Mucosa of stomach (tissue), 1 donor: ENCODE data around the gene RALGAPA1.

Source experiments
- H3K27me3 ChIP-seq: one replicate; pipeline ENCODE4 v1.7.0; 2013; ENCODE audit warnings: mild to moderate bottlenecking, low read length; ENCODE audit not compliant: control insufficient read depth, insufficient read depth
- H3K36me3 ChIP-seq: one replicate; pipeline ENCODE4 v1.7.0; 2013; ENCODE audit warnings: low read length; ENCODE audit not compliant: control insufficient read depth, insufficient read depth
- H3K4me1 ChIP-seq: one replicate; pipeline ENCODE4 v1.7.0; 2013; ENCODE audit warnings: mild to moderate bottlenecking, low read length; ENCODE audit not compliant: control insufficient read depth, insufficient read depth
- H3K4me3 ChIP-seq: one replicate; pipeline ENCODE4 v1.7.0; 2013; ENCODE audit warnings: low read length
- H3K9ac ChIP-seq: one replicate; pipeline ENCODE4 v1.7.0; 2013; ENCODE audit warnings: mild to moderate bottlenecking, low read length, moderate library complexity
- H3K9me3 ChIP-seq: one replicate; pipeline ENCODE4 v1.7.0; 2013; ENCODE audit warnings: mild to moderate bottlenecking, low read length, moderate library complexity; ENCODE audit not compliant: control insufficient read depth
- donor health status: Pancreatic carcinoma.

The RALGAPA1 gene

DNA sequence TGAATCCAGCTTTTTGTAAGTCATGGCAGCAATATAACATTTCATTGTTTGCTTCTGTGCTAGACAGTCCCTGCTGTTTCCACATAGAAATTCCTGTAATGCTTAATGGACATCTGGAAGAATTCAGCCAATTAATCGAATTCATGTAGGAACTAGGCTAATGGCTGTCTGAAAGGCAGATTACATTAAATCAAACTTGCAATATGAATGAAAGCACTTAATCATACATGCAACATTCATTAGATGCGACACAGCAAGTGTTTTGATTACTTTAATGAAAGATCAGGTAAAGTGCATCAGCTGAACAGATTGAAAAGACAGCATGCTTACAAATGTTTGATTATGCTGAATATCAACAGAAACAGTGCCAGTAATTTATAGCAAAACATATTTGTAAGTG, 299.2 kb downstream of the RALGAPA1 start:
- Histone ChIP-seq H3K9me3 (no peaks in the 10 kb centered on the region), H3K4me1 (no peaks in the 10 kb centered on the region), H3K9ac (no peak overlapping the region), H3K36me3 (no peaks in the 10 kb centered on the region), H3K27me3 (no peaks in the 10 kb centered on the region), H3K4me3 (no peak overlapping the region)

DNA sequence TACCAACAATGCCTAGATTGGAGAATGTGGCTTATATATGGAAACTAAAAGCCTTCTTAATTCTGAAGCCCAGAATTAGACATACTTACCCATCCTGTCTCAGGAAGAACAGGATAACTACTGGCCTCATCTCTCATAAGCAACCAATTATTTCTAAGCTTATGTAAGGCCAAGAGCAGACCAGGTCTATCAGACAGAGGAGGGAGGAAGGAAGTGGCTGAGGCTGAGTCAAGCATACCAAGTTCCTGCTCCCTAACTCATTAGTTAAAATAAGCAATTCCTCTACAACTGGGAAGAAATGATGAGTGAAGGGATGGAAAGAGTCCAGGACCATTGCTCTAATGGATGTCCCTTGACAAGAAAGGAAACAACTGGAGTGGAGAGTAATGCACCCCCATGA, 302.2 kb downstream of the RALGAPA1 start:
- Histone ChIP-seq H3K9ac (no peak overlapping the region), H3K4me1 (no peaks in the 10 kb centered on the region), H3K27me3 (no peaks in the 10 kb centered on the region), H3K4me3 (no peak overlapping the region), H3K36me3 (no peaks in the 10 kb centered on the region), H3K9me3 (no peaks in the 10 kb centered on the region)

DNA sequence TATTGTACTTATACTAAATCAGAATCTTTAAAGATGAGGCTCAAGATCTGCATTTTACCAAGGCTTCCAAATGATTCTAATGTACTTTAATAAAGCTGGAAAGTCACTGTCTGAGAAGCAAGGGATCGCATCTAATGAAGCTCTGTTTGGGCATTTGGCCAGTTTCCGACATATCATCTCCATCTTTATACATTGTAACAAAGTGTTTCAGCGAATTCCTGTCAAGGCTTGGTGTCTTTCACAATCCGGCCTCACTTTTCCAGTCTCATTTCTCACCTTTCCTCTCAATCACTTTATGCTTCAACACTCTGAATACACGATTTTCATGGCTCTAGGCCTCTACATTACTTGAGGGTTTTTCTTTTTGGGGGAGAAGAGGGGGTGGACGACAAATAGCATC, 302.6 kb downstream of the RALGAPA1 start:
- H3K4me1 ChIP-seq = no peaks in the 10 kb centered on the region
- no peaks in the 10 kb centered on the region for H3K36me3 ChIP-seq
- no peaks in the 10 kb centered on the region for H3K9me3 ChIP-seq
- no peak overlapping the region for H3K9ac ChIP-seq
- no peak overlapping the region for H3K4me3 ChIP-seq
- no peaks in the 10 kb centered on the region for H3K27me3 ChIP-seq

DNA sequence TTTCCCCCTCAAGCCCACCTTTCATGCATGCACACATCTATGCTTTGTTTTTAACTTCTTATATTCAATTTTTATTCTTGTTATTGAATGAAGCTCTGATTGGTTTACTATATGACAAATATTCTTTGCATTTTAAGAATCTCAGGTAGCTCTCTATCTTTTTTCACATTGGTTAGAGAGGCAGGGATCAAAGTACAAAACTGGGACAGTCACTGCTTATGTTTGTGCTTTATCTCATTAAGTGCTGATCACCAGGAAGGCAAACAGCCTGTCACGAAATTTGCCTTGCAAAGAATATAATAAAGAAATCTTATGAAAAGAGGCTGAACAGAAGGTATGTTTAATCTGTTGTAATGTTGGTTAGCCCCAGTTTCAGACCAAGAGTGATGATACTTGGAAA, 304.8 kb downstream of the RALGAPA1 start:
- no peak overlapping the region for H3K4me3 ChIP-seq
- no peaks in the 10 kb centered on the region for H3K36me3 ChIP-seq
- no peaks in the 10 kb centered on the region for H3K9me3 ChIP-seq
- H3K27me3 ChIP-seq = no peaks in the 10 kb centered on the region
- H3K9ac ChIP-seq = no peak overlapping the region
- H3K4me1 ChIP-seq = no peaks in the 10 kb centered on the region

DNA sequence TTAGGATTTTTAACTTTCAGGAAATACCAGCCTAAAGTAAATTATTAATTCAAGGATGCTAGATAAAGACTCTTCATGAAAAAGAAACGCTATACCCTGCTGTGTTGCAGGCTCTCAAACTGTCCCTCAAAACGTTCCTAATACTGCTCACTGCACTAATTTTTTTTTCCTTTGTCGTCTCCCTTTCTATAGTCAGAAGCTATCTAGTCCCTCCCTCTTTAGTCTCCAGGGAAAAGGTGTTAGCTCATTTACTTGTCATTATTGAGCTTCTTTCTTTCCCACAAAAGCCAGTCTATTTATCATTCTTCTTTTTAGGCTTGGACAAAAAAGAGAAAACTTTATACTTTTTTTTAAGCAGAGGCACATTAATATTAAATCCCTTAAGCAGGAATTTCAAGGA, 305.4 kb downstream of the RALGAPA1 start:
- H3K4me3 ChIP-seq = no peak overlapping the region
- H3K4me1 ChIP-seq = no peaks in the 10 kb centered on the region
- no peaks in the 10 kb centered on the region for H3K36me3 ChIP-seq
- no peaks in the 10 kb centered on the region for H3K27me3 ChIP-seq
- H3K9me3 ChIP-seq = no peaks in the 10 kb centered on the region
- H3K9ac ChIP-seq = no peak overlapping the region

DNA sequence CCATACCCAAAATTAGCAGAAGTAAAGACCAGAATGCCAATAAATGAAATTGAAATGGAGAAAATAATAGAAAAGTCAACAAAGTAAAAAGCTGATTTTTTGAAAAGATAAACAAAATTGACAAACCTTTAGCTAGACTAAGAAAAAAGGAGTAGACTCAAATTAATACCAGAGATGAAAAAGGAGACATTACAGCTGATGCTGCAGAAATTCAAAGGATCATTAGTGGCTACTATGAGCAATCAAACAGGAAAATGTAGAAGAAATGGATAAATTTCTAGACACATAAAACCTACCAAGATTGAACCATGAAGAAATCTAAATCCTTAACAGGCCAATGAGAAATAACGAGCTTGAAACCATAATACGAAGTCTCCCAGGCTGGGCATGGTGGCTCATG, 309.9 kb downstream of the RALGAPA1 start:
- Histone ChIP-seq H3K9ac (no peak overlapping the region), H3K36me3 (no peaks in the 10 kb centered on the region), H3K4me3 (no peak overlapping the region), H3K9me3 (no peaks in the 10 kb centered on the region), H3K27me3 (no peaks in the 10 kb centered on the region), H3K4me1 (no peaks in the 10 kb centered on the region)

DNA sequence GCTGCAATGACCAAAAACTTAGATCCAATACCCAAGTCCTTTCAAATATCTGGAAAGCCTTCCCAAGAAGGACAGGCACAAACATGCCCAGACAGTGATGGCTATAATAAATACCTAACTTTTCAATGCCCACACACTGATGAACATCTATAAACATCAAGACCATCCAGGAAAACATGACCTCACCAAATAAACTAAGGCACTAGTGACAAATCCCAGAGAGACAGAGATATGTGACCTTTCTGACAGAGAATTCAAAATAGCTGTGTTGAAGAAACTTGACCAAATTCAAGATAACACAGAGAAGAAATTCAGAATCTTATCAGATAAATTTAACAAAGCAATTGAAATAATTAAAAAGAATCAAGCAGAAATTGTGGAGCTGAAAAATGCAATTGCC, 313.8 kb downstream of the RALGAPA1 start:
- H3K4me1 ChIP-seq = no peaks in the 10 kb centered on the region
- H3K9me3 ChIP-seq = no peaks in the 10 kb centered on the region
- H3K4me3 ChIP-seq = no peak overlapping the region
- H3K9ac ChIP-seq = no peak overlapping the region
- H3K27me3 ChIP-seq = no peaks in the 10 kb centered on the region
- H3K36me3 ChIP-seq = no peaks in the 10 kb centered on the region

DNA sequence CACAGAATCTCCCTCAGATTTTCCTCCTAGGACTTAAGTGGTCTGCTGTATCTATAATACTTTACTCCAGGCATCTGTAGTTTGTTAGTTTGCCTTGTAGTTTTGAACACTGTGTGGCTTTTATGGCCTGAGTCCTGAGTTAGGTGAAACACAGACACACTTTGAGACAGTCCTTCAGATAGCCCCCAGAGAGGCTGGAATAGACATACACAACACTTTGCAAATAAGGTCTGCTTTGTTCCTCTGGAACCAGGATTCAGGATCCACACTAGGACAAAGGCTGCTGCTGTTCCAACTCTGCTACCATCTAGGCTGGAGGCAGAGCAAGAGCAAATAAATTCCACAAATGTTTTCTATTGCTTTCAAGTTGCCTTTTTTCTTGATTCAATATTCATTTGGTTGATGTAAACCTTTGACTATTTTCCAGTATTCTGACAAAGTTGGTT, 316.5 kb downstream of the RALGAPA1 start:
- Histone ChIP-seq H3K36me3 (no peaks in the 10 kb centered on the region), H3K9ac (no peak overlapping the region), H3K27me3 (no peaks in the 10 kb centered on the region), H3K4me3 (no peak overlapping the region), H3K9me3 (no peaks in the 10 kb centered on the region), H3K4me1 (no peaks in the 10 kb centered on the region)
